Measurements from ENCODE around the gene RASL12. TPM values are rescaled to one million over a fixed set of nuclear protein-coding genes. Genes with fewer than 3 reads are reported as not detected.
"Not testable (repeated sequence)": the region's sequence is repeated elsewhere in the genome, so short reads cannot be mapped to it uniquely, and the experiment has no call there.

Gene RASL12
- total RNA-seq, 1 donor from 2014 or later, result 23.3 TPM

DNA sequence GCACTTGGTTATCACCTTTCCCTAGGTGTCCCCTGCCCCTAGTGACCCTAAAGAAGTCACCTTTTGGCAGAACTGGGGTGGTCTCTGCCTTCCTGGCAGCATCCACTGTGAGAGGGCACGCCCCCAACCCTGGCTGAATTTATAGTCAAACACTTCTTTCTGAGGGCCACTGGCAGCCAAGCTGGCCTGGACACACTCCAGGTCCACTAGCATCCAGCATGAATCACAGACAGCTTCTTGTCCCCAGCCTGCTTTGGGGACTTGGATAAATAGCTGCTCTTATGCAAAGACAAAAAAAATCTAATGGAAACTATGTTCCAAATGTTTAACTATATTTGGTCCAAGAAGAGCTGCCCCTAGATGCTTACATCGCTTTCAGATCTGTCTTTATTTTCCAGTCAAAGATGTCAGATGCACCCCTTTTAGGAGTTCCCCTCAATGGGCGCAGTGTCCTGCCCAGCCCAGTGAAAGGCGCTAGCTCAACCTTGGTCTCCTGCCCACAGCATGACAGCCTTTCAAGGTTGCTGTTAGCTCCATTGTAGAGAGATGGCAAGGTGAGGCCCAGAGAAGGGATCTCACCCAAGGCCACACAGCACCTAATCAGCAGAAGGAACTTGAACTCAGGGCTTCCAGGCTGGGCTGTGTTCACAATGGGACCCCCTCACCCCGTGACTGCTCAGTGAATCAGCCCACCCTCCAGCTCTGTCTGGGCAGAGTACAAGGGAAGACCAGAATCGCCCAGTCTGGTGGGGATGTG is 7.0 kb downstream of the RASL12 start:
- no peak for DNase-seq (ENCODE audit: missing footprints)
- ATAC-seq, result peak; percentile 34

DNA sequence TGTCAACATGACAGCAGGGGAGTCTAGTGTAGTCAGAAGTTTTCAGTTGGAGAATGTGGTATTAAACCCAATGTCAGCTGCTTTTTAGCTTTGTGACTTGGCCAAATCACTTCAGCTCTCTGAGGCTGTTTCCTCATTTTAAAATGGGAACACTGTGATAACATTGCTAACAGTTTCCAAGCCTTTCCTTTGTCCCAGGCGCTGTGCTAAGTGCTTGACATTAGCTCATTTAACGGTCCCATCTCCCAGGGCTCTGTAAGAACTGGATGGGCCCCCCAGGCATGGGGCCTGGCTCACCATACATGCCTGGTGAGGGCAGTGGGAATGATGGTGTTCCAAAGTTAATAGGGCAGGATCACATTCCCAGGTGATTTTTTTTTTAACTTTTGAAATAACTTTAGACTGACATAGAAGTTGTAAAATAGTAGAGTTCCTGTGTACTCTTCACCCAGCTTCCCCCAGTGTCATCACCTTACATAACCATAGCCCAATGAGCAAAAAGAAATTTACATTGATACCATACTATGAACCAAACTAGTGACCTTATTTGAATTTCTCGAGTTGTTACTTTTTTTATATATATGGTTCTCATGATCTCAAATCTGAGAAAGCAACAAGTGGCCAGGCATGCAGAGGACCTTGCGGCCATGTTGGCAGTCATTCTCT is 7.7 kb downstream of the RASL12 start:
- ATAC-seq, result peak; percentile 53
- intact Hi-C loops (cut with DNase I), result no loop called here
- no peak for DNase-seq (ENCODE audit: missing footprints)

More for the DNA sequence above, 7.0 kb downstream of the RASL12 start:
- intact Hi-C loops (cut with DNase I), result no loop called here

DNA sequence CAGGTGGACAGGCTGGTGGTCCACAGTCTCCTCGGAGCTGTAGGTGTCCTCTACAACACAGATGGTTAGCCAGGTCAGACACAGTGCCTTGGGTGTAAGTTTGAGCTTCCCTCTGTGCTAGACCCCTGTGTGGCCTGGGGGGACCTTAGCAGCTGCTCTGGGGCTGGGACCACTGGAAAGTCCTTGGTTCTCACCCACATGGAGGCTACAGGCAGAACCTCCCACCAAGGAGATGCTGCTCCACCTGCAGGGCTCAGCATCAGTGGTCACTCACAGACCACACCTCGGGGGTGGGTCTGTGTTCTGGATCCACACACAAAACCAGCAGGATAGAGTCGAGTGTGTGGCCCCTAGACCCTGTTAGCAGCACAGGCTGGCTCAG is 8.4 kb downstream of the RASL12 start:
- DNase-seq (ENCODE audit: missing footprints) (no peak), ATAC-seq (no peak)
- intact Hi-C loops (cut with DNase I), result no loop called here

DNA sequence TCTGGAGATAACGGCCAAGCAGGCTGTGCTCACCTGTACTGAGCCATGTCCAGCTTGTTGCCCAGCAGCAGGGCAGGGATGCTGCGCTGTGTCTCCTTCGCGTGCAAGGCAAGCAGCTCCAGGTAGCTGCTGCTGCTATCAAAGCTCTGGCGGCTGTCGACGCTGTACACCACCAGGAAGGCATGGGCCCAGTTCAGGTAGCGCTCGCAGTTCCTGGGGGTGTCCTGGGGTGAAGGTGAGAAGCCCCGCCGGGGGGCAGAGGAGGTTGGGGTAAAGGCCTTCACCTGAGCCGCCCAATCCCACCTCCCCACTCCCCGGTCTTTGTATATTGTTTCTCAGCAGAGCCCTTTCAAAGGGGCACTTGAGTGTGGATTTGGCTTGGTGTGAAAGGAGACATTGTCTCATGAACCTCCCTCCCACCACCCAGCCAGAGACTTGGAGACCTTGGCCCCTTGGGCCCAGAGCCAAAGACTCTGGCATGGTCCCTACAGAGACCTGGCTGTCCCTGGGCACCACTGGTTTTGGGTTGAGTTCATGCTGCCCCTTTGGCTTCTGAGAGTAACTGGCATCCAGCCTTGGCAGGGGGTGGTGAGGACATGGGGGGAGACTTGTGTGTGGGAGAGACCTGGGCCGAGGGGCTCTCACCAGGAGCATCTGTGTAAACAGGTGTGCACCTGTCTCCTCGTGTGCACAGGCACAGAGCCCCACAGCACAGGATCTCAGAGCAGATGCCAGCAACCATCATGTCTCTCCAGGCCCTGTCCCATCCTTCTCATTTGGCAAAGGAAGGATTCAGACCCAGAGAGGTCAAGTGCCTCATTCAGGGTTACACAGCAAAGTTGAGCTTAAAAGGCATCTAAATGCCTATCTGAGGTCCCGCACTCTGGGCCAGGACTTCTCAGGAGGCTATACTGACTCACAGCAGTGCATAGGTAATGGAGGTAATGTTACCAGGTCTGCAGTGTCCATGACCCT is 9.1 kb downstream of the RASL12 start:
- DNase-seq (ENCODE audit: missing footprints), result no peak
- ATAC-seq, result no peak
- intact Hi-C loops (cut with DNase I), result no loop called here

DNA sequence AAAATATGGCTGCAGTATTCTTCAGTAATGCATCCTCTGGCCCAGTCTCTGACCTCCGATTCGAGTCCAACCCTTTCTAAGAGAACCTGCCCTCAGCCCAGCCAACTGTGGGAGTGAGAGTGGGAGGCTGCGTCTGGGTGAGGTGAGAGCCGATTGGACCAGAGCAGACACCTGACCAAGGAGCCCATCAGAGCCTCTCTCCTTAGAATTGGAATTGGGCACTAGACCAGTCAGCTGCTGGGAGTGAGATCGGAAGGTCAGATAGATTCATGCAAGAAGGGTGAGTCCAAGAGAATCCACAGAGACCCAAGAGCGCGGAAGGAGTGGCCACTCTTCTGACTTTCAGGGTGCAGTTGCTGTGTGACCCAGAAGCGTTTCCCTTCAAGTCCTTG is 10.2 kb downstream of the RASL12 start:
- ATAC-seq, result no peak
- intact Hi-C loops (cut with DNase I), result no loop called here

DNA sequence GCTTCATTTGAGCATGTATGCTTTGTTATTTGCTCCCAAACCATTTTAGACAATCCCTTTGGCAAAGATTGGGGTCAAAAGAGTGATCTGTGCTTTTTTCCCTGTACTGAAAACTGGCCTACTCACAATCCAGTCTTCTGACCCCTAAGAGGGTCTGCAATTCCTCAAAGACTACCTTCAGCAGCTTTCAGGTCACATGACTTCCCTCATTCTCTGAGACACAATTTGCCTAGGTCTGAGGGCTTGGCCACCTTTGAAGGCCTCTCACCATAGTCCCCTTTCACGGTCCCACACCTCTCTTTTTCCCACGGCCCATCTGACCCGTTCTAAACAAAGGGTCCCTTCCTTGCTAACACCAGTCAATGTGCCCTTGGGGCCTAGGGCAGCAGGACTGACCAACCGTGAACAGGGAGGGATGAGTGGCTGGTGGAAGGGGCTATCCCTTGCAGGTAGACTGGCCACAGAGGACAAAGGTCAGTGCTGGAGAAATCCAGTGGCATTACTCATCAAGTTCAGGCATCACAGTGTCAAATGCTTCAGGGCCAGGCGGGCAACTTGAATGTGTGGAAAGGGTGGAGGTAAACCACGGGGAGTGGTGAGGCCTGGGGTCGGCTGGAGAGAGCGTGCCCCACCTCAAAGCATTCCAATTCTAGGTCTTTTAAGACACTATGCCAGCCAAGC is 10.8 kb downstream of the RASL12 start:
- intact Hi-C loops (cut with DNase I), result no loop called here
- no peak for DNase-seq (ENCODE audit: missing footprints)
- no peak for ATAC-seq

More for the DNA sequence above, 10.2 kb downstream of the RASL12 start:
- DNase-seq (ENCODE audit: missing footprints), result no peak

DNA sequence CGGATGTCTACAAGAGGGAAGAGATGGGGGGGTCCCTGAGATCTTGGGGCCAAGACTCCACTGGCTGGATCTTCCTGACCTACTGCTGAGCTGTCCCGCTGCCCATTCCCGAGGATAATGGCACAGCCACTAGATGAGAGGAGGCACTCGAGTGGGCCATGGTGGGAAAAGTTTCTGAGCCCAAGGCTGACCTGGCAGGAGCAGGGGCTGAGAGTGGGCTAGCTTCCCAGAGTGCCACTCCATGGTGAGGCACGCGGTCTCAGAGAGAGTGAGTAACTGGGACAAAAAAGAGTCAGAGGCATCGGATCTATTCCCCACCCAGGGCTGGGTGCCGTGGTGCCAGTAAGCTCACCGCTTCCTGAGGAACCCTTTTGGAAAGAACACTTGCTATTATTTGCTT is 11.7 kb downstream of the RASL12 start:
- ATAC-seq (no peak), DNase-seq (ENCODE audit: missing footprints) (no peak)
- intact Hi-C loops (cut with DNase I), result no loop called here

DNA sequence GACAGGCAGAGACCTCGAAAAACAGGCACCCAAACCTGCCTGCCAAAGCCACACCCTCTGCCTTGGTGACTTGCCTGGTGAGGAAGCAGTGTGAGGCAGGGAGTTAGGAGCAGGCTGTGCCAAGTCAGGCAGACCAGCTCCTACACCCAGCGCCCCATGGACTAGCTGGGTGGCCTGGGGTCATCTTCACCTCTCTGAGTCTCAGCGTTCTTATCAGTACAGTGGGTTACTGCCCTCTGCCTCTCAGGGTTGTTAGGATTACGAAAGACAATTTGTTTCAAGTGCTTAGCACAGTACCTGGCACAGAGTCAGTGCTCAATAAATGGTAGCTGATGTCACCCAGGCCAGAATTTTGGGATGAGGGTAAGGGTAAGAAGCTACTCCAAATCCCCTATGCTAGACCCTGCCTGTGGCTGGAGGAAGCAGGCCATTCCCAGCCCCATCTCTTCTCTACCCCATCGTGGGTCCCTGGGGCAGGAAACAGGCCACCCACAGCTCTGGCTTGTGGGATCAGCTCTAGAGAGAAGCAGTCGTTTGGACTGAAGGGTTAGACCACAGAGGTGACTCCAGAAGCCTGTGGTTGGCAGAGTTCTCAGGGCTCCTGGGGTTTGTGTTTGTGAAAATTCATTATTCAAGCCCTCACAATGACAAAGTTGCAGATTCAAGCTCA is 12.5 kb downstream of the RASL12 start:
- intact Hi-C loops (cut with DNase I), result loop anchor here (2.0 kb wide), 1 partner anchor 23 kb away; no protein-coding TSS in a partner anchor
- DNase-seq (ENCODE audit: missing footprints) (no peak), ATAC-seq (peak; percentile 62)

DNA sequence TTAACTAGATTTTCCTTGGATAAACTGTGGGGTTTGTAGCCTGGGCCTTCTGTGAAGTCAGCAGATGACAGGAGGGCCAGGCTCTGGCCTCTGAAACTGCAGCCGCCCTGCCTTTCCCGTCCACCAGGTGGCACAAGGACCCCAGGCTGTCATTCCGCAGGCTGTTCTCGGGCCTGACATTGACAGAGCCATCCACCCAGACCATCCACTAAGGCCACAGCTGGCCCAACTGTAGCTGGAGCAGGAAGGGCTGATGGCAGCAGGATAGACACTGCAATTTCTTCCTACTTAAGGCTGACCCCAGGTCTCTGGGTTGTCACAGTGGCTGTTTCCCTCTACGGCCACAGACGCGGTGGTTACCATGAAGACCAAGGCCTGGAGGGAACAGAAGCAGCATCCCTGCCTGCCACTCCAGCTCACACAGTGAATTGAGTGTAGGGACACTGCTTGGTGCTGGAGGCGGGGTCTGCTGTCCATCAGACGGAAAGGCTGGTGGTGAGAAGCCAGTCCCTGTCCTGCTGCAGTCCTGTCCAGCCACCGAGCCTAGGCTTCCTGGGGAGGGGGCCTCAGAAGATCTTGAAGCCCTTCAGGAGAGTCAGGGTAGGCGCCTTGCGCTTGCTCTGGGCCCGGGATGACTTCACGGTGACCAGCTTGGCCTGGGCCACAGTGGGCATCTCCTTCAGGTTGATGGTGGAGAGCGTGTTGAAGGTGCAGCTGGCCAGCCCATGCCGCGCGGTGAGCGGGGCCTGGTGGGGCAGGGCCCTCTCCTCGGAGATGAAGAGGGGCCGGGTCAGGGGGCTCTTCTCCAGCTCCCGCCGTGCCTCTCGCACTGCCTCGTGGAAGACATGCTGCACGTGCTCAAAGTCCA is 13.2 kb downstream of the RASL12 start:
- ATAC-seq, result peak; percentile 80
- intact Hi-C loops (cut with DNase I), result loop anchor here (1.0 to 2.0 kb wide), 2 partner anchors 24 to 47 kb away; no protein-coding TSS in a partner anchor

DNA sequence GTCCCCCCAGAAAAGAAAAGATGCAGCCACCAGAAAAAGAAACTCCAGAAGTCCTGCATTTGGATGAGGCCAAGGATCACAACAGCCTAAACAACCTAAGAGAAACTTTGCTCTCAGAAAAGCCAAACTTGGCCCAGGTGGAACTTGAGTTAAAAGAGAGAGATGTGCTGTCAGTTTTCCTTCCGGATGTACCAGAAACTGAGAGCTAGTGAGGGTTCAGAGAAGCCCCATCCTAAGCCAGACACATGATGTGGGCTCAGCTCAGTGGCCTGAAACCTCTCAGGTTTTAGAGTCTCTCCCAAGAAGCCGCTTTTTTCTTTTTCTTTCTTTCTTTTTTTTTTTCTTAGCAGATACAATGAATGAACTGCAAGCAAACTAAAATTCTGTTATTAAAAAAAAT is 14.8 kb downstream of the RASL12 start:
- intact Hi-C loops (cut with DNase I), result no loop called here
- ATAC-seq (no peak), DNase-seq (ENCODE audit: missing footprints) (no peak)

More for the DNA sequence above, 13.2 kb downstream of the RASL12 start:
- peak; percentile 86 for DNase-seq (ENCODE audit: missing footprints)

DNA sequence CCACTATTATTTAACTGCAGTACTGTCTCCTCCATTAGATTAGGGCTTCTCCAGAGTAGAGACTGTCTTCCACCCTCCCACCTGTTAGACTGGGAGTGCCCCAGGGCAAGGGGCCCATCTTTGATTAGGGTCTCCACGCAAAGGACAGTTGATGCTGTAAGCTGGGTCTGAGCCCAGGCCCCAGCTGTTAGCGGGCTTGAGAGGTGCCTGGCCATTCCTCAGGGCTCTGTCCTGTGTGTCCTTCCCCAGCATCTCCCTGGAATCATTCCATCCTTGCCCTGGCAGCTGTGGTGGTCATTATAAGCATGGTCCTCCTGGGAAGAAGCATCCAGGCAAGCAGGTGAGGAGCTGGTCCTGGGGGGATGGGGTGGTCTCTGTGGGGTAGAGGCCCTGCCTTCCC is 16.5 kb downstream of the RASL12 start:
- intact Hi-C loops (cut with DNase I), result no loop called here
- ATAC-seq, result no peak
- DNase-seq (ENCODE audit: missing footprints), result no peak

DNA sequence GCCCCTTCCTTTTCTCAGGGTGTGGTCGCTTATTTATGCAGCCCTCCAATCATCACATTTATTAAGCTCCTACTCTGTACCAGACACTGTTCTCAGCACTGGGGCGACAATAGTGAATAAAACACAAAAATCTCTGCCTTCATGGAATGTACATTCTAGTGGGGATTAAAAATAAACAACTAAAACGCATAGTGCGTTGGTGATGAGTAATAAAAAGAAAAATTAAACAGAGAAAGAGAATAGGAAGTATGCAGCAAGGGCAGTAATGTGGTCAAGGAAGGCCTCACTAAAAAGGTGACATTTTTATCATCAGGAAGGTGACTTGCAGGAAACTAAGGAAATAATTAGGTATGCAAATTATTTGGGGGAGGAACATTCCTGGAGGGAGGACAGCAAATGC is 17.5 kb downstream of the RASL12 start:
- DNase-seq (ENCODE audit: missing footprints), result no peak
- intact Hi-C loops (cut with DNase I), result no loop called here
- ATAC-seq, result no peak

DNA sequence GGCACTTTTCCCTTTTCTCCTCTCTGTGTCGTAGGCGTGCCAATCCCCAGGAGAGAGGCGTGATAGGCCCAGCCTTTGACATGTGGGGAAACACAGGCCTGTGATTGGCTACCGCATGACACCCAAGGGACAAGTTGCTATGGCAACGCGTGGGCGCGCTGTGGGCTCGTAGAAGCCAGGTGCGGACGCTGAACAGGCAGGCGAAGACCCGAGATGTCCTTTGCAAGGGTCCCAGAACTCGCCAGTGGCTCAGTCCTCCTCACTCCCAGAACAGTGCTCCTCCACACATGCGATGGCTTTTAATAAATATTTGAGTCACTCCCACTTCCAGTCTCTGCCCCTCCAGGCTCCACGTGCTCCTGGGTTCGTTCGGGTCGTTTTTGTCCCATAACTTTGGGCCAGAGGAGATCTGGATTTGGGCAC is 18.4 kb downstream of the RASL12 start:
- DNase-seq (ENCODE audit: missing footprints) (peak; percentile 94), ATAC-seq (peak; percentile 87)
- intact Hi-C loops (cut with DNase I), result no loop called here

DNA sequence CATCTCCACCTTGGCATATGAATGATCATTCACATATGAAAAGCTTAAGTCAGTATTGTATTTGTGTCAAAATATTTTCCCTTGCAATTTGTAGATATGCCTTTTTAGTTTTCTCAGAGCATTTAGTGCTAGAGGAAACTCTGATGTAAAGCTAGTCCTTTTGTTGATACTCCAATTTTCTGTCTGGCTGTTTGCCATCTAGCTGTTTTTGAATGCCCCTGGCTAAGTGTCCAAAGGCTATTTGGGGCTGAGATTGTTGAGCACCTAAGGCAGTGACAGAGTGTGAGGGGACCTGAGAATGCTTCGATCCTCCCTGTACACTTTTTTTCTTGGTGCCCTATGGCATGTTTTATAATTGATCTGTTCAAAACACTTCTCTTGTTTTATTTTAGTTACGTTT is 19.6 kb downstream of the RASL12 start:
- no peak for ATAC-seq
- intact Hi-C loops (cut with DNase I), result no loop called here
- DNase-seq (ENCODE audit: missing footprints), result no peak

DNA sequence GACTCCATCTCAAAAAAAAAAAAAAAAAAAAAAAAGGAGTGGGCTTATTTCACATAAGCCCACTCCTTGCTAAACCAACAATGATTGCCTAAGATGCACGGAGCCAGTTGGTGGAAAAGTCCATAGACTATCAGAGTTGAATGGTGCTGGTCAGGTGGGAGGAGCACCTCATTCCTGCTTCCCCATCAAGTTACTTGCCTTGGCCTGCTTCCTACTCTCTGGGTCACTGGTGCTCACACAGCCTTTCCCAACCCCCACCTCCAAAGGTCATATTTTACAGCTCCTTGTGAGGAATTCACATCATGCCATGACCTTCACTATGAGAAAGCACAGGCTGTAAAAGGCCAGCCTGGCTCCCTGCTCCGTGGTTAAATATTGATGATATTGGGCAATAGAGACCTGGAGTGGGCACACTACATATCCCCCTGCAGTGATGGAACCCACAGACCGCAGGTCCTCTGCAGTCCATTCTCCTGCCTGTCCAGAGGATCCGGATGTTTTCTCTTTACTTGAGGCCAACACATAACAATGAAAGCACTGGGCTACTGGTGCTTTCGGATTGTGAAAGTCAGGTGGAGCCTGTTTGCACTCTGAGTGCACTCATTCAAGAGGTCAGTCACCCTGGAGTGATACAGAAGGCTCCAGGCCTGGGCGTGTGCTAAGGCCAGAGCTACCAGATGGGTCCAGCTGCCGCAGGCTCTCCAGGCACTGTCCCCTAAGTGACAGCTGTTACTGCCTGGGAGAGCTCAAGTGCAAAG is 22.9 kb downstream of the RASL12 start, which contains the start of gene SLC51B:
SLC51B (plus strand) TSS at position 664 of the 758 bp plus-strand sequence. CDS start 4,618 bp downstream, outside the sequence.
- peak; percentile 93 for ATAC-seq
- intact Hi-C loops (cut with DNase I), result no loop called here
- DNase-seq (ENCODE audit: missing footprints), result peak; percentile 83

DNA sequence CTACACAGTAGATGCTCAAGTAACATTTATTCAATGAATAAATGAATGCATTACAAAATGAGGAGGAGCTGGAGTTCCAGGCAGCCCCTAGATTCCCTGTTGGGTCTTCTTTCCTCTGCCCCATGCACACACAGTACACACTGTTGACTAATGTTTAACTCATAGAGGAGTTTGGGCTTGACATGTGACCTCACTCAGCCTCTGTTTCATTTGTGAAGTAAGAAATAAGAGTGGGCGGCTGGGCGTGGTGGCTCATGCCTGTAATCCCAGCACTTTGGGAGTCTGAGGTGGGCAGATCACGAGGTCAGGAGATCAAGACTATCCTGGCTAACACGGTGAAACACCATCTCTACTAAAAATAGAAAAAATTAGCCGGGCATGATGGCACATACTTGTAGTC is 23.6 kb downstream of the RASL12 start:
- DNase-seq (ENCODE audit: missing footprints); intact Hi-C loops (cut with DNase I); ATAC-seq: not testable (repeated sequence)

Data from Right ventricle myocardium inferior (tissue), 1 donor.